HS-5 (cell line): ENCODE results near the gene PRSS23.
"Not testable (repeated sequence)": the region's sequence is repeated elsewhere in the genome, so short reads cannot be mapped to it uniquely, and the experiment has no call there.

ENCODE experiments used
- DNase-seq: peaks from one replicate; pipeline ENCODE4 v3.0.0-alpha.2; 2012; ENCODE audit warnings: low read depth

PRSS23 gene, protein sequence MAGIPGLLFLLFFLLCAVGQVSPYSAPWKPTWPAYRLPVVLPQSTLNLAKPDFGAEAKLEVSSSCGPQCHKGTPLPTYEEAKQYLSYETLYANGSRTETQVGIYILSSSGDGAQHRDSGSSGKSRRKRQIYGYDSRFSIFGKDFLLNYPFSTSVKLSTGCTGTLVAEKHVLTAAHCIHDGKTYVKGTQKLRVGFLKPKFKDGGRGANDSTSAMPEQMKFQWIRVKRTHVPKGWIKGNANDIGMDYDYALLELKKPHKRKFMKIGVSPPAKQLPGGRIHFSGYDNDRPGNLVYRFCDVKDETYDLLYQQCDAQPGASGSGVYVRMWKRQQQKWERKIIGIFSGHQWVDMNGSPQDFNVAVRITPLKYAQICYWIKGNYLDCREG

DNA sequence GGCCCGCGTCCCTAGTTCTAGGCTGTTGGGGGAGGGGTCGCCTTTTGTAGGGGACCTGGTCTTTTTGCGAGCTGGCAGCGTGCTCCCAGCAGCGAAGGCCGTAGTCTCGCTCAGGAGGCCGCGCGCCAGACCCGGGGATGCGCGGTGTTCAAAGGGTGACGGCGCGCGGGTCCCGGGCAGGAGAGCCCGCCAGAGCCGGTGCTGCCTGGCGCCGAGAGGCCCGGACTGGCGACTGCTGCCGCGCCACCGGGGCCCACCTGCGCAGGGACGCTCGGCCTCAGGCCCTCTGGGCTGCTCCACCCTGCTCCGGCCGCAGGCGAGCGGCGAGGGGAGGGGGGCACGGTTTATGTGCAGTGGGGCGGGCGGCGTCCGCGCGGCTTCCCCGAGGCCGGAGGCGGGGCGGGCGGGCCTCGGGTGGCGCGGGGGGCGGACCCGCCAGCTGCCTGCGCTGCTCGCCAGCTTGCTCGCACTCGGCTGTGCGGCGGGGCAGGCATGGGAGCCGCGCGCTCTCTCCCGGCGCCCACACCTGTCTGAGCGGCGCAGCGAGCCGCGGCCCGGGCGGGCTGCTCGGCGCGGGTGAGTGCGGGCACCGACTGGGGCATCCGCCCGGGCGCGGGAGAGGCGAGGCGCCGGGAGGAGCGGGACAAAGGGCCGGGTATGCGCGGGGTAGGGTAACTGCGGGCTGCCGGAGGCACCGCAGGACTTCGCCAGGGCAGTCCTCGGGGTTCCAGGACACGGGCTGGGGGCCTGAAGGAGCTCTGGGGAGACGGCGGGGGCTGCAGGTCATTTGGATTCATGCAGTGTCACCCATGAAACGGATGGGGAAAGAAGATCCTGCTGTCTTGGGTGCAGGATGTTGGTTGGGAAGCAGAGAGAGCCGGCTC is at the start of gene PRSS23:
Gene PRSS23 (plus strand): TSS at position 467 of the 884 bp plus-strand sequence. CDS start 7,102 bp downstream, outside the sequence.
- DNase-seq = no peak

DNA sequence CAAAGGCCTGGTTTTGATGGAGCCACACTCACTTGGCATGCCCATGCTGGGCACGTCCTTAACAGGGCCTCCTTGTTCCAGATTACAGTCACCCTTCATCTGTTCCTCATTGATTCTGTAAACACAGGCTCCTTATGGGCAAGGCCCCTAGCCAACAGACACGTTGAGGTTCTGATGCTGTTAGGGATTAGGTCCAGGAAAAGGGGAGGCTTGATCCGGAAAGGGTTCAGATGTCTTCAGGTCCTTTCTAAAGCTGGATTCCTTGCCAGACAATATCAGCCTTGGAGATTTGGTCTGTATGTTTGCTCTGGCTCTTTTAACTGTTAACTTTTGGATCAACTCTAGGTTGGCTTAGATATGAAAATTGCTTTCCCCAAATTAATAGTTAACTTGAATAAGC is 46.9 kb upstream of the PRSS23 start:
- no peak for DNase-seq

DNA sequence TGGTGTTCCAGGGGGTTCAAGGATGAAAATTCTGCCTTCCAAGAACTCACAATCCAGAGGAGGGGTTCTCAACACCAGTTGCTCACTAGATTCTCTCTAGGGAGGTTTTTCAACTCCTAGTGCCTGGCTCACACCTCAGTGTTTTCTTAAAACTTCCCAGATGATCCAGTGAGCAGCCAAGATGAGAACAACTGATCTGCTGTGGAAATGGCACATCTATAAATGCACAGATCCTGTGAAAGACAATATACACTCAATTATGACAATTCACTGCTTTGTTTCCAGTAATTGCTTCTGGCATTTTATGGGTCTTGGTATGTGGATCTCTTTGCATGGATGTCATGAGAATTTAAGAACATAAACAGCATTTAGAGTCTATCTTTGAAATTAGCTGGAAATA is 45.2 kb upstream of the PRSS23 start:
- DNase-seq = no peak

DNA sequence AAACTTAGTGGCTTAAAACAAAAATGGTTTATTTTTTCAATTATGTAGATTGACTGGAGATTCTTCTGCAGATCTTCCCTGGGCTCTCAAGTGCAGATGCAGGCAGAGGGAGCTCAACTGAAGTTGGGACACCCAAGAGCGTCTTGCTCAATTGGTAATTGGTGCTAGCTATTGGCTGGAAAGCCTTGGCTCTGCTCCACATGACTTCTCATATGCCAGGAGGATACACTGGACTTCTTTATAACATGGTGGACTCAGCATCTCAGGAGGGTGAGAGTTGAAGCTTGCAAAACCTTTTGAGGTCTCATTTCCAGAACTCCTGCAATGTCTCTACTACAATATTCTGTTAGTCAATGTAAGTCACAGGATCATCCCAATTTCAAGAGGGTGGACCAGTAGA is 42.2 kb upstream of the PRSS23 start:
- no peak for DNase-seq

DNA sequence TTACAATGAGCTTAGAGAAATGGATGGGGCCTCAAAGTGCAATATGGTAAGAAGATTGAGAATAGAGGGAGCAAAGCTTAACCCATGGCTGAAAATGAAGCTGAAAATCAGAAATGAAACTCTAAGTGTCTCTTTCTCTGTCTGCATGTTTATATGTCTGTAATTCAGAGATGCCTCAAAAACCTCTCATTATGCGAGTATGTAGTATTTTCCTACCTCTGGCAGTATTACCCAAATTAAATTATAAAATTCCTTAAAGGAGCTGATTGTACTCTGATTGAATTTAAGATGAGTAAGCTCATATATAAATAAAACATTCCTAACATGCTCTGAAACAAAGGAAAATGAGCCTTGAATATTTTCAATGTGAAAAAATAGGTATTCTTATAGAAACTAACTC is 39.8 kb upstream of the PRSS23 start:
- no peak for DNase-seq

DNA sequence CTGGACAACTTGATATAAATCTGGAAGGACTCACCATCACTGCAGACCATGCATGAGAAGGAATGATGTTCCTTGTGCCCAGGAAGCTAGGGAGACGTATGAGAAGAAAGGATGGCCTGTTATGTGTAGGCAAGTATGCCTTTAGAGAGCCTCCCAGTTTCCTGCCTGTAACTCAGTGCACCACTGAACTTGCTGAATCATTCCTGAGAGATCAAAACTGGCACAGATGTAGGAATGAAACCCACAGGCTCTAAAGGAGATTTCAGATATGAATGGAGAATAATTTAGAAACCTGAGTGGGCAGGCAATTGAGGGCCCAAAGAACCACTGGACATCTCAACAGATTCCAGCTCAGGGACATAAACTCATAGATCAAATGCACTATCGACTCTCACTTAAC is 38.4 kb upstream of the PRSS23 start:
- no peak for DNase-seq

DNA sequence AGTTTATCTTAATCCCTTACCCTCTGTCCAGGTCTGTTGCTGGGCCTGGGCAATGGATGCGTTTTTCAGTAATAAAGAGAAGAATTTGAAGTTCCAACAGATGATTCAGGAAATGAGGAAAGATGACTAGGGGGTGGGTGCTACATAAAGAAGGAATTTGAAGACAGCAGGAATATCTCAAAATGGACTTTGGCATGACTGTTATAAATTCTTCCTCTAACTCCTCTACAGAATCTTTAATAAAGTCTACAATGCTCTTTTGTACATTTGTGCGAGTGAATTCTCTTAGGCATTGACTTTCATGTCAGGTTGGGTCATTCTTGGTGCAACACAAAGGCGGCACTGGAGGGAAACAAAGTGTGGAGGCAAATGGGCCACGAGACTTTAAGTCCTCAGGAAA is 35.1 kb upstream of the PRSS23 start:
- DNase-seq = no peak

DNA sequence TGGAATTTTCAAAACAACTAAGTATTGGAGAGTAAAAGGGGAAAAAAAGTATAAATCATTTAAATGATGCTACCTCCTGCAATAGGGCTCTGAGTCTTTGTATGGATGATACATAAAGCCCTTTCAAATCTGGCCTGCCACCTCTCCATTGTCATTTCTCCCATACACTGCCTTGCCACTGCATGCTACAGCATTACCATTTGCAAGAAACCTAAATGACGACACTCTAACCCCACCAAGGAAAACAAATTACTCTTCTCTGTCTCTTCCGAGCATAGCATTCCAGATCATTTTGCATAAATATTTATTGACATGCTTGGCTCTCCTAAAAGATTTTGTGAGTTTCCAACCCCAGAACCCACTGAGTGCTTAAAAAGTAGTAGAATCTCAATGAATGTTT is 34.5 kb upstream of the PRSS23 start:
- no peak for DNase-seq

DNA sequence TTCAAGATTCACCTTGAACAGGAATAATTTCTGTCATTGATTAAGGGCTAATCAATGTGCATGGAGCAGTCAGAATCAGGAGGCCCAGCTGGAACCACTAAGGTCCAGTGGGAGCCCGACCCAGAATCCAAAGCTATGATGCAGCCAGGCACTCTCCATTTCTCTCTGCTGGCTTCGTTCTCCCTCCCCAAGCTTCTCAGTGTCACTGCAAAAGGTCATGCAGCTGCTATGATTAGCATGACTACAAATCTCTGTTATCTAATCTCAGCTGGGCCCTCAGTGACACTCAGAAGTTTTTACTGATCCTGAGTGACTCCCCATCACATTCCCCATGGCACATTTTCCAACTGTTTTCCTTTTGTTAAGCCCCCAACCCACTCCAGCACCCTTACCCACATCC is 31.1 kb upstream of the PRSS23 start:
- no peak for DNase-seq

DNA sequence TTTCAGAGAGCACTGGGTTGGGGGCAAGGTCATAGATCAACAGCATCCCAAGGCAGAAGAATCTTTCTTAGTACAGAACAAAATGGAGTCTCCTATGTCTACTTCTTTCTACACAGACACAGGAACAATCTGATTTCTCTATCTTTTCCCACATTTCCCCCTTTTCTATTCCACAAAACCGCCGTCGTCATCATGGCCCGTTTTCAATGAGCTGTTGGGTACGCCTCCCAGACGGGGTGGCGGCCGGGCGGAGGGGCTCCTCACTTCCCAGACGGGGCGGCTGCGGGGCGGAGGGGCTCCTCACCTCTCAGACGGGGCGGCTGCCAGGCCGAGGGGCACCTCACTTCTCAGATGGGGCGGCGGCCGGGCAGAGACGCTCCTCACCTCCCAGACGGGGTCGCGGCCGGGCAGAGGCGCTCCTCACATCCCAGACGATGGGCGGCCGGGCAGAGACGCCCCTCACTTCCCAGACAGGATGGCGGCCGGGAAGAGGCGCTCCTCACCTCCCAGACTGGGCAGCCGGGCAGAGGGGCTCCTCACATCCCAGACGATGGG is 29.8 kb upstream of the PRSS23 start:
- DNase-seq = not testable (repeated sequence)

DNA sequence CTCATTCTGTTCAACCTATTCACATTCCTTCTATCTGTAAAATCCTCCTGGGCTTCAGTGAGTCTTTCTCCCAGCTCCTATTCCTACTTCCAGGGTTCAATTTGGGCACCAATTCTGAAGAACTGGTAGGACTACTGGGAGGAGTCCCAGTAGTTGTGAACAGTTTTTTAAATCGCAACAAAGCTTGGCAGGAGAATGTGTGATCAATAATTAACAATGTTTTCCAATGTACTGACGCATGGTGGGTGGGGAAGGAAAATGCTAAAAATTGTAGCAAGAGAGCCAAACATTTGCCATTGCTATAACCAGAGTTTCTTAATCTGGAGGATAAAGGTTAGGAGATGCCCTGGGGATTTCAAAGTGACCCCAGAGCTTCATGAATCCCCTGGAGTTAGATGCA is 27.3 kb upstream of the PRSS23 start:
- no peak for DNase-seq

DNA sequence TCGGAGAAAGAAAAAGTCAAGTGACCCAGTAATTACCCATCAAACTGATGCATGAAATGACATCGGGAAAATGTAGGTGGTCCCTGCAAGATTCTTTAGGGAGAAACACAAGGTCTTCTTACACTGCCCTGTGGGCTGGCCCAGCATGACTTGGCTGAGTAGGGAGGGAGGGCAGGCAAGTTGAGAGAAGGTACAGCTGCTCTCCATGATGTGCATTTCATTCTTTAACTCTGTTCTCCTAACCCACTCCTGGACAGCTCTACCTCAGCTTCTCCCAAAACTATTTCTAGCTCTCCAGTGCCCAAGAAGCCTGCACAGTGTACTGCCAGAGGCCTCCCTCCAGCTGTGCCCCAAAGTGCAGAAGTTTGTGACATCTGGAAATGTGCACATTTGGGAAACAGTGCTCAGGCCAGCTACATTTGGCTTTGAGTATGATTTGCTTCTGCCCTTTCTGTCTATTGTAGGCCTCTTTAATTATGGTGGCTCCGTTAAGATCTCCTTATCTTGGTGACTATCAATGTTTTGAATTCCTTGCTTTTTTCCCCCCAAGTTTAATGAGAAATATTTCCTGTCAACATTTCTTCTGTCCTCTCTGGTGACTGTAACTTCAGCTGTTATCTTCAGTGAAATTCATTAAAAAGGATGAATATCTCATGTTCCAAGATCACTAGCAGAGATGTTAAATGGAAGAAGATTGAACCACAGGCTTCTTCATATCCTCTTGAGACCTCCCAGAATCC is 26.7 kb upstream of the PRSS23 start:
- DNase-seq = no peak

DNA sequence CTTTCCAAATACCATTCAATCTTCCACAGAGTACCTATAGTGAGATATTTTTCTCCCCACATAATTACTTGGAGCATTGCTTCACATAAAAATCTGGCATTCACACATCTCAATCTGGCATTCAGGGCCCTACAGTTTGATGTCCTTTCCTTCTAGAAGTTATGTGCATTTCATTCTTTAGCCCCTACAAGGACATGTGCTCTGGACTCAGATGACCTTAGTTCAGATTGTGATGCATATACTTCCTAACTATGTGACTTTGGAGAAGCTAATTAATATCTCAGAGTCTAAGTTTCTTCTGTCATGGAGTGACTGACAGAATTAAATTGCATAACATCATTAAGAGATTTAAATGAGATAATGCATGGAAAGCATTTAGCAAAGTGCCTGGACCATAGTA is 25.9 kb upstream of the PRSS23 start:
- DNase-seq = no peak

DNA sequence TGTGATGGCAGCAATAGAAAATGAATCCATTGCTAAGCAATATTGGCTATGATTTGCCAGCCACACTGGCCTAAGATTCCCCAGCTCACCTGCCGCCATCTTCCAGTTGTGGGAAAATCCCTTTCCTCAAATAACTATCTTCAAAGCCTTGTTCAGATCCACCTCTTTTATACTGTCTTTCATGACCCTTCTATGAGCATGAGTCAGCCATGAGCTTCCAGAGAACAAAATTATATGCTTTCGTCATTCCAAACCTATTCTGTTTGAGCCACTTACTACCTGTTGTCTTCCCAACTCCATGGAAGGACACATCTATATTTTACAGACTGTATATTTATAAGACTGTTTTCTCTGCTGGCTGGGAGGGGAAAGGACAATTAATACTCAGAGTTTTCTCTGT is 25.0 kb upstream of the PRSS23 start:
- DNase-seq = no peak

DNA sequence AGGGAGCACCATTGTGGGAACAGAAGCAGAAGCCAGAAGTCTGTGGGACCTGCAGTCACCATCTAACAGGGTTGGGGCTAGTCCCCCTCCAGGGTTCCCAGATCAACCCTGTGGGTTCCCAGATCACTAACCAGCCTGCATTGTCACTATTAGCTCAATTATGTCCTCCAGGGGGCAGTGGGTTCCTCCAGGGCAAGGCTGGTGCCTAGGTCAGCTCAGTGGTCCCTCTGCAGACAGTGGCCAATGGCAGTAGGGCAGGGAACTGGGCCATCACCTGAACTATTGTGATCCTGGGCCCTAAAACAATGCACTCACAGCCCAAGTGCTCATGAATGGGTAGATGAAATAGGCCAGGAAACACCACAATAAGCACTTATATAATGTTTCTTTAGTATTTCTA is 18.8 kb upstream of the PRSS23 start:
- no peak for DNase-seq

DNA sequence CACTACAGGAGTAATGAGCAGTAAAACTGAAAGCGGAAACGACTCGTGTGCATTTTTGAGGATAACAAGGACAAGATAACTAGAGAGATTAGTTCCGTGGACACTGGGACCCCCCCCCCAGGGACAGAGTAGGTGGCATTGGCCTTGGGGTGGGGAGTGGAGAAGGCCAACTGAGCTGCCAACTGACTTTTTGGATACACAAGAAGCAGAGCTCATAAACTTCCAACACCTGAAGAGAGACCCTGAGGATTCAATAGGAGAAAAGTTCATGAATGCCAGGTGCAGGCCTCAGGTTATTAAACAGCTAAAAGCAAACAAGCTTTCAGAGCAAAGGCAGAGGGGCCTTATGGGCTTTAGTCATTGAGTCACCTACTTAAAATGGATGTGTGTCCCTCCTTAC is 17.6 kb upstream of the PRSS23 start:
- no peak for DNase-seq

DNA sequence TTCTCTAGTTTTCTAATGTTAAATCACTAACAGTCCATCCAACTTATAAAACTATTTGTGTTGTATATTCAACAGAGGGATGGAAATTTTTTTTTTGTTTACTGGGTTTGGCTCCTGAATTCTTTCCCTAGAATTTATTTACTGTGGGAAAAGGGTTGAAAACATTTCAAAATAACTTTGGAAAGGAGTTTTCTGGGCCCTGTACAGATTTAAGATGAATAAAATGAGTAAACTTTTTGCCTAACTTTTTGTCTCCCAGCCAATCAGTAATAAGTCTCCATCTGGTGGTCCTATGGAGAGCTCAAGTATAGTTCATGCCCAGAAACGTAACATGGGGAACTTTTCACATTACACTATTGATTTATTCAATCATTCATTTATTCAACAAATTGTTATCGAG is 16.7 kb upstream of the PRSS23 start:
- DNase-seq = no peak

DNA sequence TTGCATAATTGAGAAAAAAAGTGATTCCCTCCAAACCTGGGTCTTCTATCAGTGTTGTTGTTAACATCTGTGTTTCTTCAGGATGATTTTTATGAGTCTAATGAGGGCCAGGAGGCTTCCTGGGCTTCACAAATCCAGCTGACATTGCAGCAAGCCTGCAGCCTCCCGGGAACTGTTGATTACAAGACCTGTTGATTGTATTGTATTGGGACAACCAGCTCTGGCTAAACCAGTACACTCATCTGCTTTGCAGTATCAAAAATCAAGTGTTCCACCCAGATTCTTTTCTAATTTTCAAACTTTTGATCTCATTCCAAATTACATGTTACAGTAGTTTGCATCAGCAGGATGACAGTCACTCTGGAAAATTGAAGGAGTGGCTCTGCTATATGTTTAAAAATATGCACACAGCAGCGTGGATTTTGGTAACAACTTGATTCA is 16.1 kb upstream of the PRSS23 start:
- peak; percentile 72 for DNase-seq

DNA sequence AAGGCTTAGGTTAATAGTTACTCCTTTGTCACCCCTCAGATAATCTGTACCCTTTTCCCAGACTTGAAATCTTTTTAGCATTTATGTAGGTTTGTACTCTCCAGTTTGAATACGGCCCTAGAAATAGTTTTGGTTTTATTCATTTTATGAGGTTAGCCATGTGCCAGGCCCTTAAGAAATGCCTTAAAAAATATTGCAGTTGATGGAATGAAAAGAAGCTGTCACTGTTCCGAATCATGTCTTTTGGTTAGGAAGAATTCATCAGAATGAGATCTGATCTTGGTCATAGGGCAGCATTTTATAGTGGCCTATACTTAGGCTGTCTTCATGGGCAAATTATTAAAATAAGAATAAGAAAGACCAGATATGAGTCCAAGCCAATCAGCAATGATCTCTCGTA is 14.8 kb upstream of the PRSS23 start:
- DNase-seq = no peak

DNA sequence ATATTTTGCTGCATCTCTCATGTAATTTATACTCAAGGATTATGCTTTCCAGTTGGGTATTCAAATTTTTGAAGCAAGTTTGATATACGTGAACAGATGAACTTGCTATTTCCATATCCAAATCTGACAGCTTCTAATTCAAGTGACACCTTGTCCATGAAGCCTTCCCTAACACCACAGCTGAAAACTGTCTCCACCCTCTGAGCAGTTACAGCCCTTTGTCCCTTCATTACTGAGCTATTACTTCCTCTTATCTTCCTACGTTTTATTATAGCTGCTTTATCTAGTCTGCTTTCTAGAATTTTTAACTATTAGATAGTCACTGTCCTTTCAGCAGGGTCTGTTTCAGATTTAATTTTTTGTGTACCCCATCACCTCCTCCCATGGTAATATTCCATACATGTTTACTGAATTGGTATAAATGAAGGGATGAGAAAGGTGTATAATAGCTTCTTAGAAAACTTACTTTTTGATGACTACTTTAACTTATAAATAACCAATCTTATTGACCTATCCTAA is 13.3 kb upstream of the PRSS23 start:
- no peak for DNase-seq

DNA sequence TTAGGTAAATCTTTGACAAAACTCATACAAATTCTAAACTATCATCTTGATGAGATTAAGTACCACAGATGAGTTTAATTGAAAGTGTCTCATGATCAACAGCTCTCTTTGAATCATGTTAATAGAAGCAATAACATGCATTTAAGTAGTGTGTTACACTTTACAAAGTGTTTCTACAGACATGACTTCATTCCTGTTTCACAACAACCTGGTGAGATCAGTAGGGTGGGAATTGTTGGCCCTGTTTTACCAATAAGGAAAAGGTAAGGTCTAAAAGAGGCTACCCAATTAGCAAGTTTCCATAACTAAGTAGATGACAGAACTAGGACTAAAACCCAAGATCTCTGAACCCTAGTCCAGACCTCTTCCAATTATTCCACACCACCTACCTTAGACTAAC is 12.7 kb upstream of the PRSS23 start:
- no peak for DNase-seq

DNA sequence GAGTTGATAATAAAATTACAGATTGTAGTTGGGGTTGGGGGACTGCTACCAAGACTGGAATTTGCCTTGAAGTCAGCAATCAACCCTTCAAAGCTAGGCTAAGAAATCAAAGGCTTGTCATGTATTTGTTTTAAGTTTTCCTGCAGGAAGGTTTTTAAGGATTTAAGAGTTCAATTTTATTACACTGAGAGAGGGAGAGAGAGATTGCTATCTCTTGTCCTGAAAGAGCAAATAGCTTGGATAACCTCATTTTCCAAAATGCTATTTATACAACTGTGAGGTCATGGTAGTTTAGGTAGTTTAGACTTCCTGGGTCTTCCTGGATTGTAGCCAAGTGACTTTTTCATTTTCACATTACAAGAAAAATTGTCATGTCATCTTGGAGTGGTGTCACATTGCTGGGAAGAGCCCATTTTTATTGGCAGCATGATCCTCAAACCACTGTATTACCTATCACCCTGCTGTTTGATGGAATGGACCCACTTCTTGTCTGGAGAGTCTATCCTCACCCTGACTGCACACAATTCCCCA is 10.1 kb upstream of the PRSS23 start:
- no peak for DNase-seq
